ENCODE measurements around the gene BSG. TPM values are rescaled to one million over a fixed set of nuclear protein-coding genes. Genes with fewer than 3 reads are reported as not detected.

Gene BSG
- polyA plus RNA-seq, 2 of the 4 experiments (the other 2 are of a cell fraction), result 285 to 579 TPM

- WGBS (ENCODE audit: missing lambda C conversion rate), result 96% methylated on average over 19 of the region's 54 CpGs
- FAIRE-seq, result no peak
- TF ChIP-seq ZFP36 (IDR thresholded peaks at IDR 0.05; ENCODE audit: borderline replicate concordance, partially characterized antibody) (no peak), EHMT2 (IDR thresholded peaks at IDR 0.05; ENCODE audit: low read depth) (no peak), RAD21 (conservative IDR thresholded peaks at IDR 0.05 in 1 of 2, IDR thresholded peaks at IDR 0.05 in 1 of 2) (no peak), SMC3 (IDR thresholded peaks at IDR 0.05) (no peak), ESRRA (IDR thresholded peaks at IDR 0.05; ENCODE audit: borderline replicate concordance, low read length) (no peak), HOXB5 (CRISPR knock-in tag; IDR thresholded peaks at IDR 0.05) (no peak), MYC (IDR thresholded peaks at IDR 0.05; ENCODE audit: borderline replicate concordance, low read length) (no peak), ZSCAN20 (CRISPR knock-in tag; IDR thresholded peaks at IDR 0.05) (no peak), KDM5A (IDR thresholded peaks at IDR 0.05) (no peak)
- TF ChIP-seq, protein P1, sequence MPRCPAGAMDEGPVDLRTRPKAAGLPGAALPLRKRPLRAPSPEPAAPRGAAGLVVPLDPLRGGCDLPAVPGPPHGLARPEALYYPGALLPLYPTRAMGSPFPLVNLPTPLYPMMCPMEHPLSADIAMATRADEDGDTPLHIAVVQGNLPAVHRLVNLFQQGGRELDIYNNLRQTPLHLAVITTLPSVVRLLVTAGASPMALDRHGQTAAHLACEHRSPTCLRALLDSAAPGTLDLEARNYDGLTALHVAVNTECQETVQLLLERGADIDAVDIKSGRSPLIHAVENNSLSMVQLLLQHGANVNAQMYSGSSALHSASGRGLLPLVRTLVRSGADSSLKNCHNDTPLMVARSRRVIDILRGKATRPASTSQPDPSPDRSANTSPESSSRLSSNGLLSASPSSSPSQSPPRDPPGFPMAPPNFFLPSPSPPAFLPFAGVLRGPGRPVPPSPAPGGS (IDR thresholded peaks at IDR 0.05), result no peak
- DNase-seq (ENCODE audit: low read depth in 1 of 2, low spot score in 1 of 2), result no peak
- ChIA-PET CTCF (interaction anchor here (1.1 kb wide), 1 partner anchor 28 kb away, joined by 3 read pairs; no protein-coding TSS in a partner anchor), POLR2A (no interaction called here)
- Histone ChIP-seq H3K4me3 (no peak overlapping the region), H3K27ac (peak overlapping the region in 1 of 2 experiments; percentile 45; a peak in 2 of 6 replicates), H3K4me2 (no peak overlapping the region), H3K4me1 (peaks cover 33% of the 10 kb centered on the region), H3K9me3 (no peaks in the 10 kb centered on the region)
- ATAC-seq, result no peak
These were observed 41.6 kb downstream of the BSG start for GRCh38 chr19:613732-614567.

- WGBS (ENCODE audit: missing lambda C conversion rate), result 98% methylated on average over 21 of the region's 33 CpGs
- no peak for ATAC-seq
- no peak for FAIRE-seq
These were observed 43.2 kb downstream of the BSG start for GRCh38 chr19:615619-616018.

GRCh38 chr19:616062-616700 is 43.8 kb downstream of the BSG start:
- no peak for ATAC-seq
- DNase-seq (ENCODE audit: low read depth in 1 of 2, low spot score in 1 of 2), result no peak
- POLR2A ChIA-PET, result no interaction called here
- FAIRE-seq, result no peak
- H3K9me3 ChIP-seq, result no peaks in the 10 kb centered on the region
- CTCF ChIA-PET, result no interaction called here
- TF ChIP-seq FOSL2 (IDR thresholded peaks at IDR 0.05) (no peak), FOSL2 (CRISPR knock-in tag; IDR thresholded peaks at IDR 0.05) (no peak)
- WGBS (ENCODE audit: missing lambda C conversion rate), result 98% methylated on average over 15 of the region's 97 CpGs
- no peak overlapping the region for H3K4me2 ChIP-seq
- H3K27ac ChIP-seq, result no peak overlapping the region
- no peak overlapping the region for H3K4me3 ChIP-seq
- peaks cover 10% of the 10 kb centered on the region for H3K4me1 ChIP-seq

More at GRCh38 chr19:615619-616018, 43.2 kb downstream of the BSG start:
- no peak for DNase-seq (ENCODE audit: low read depth in 1 of 2, low spot score in 1 of 2)
- Histone ChIP-seq H3K9me3 (no peaks in the 10 kb centered on the region), H3K4me1 (peaks cover 16% of the 10 kb centered on the region), H3K27ac (no peak overlapping the region), H3K4me2 (no peak overlapping the region), H3K4me3 (no peak overlapping the region)
- ChIA-PET POLR2A (no interaction called here), CTCF (no interaction called here)
- TF ChIP-seq POLR2AphosphoS2 (conservative IDR thresholded peaks at IDR 0.05; ENCODE audit: low read length) (no peak), ZNF302 (CRISPR knock-in tag; IDR thresholded peaks at IDR 0.05) (no peak), EHMT2 (IDR thresholded peaks at IDR 0.05; ENCODE audit: low read depth) (no peak), HOXB5 (CRISPR knock-in tag; IDR thresholded peaks at IDR 0.05) (no peak), MAX (IDR thresholded peaks at IDR 0.05) (no peak), TFCP2L1 (CRISPR knock-in tag; IDR thresholded peaks at IDR 0.05) (no peak), SMC3 (IDR thresholded peaks at IDR 0.05) (no peak), HEYL (CRISPR knock-in tag; IDR thresholded peaks at IDR 0.05) (no peak)

Data from A549 (cell line).